Measurements from ENCODE around the gene MAPKAP1.

Gene MAPKAP1

GRCh38 chr9:125511789-125512660 lies 195.0 kb downstream of the MAPKAP1 start:
- Histone ChIP-seq H3K79me2 (peaks cover 3% of the 10 kb centered on the region), H3K27me3 (ENCODE audit: control insufficient read depth, insufficient read depth, low read length) (no peaks in the 10 kb centered on the region), H3K27ac (no peak overlapping the region), H3K9me3 (ENCODE audit: control insufficient read depth, low read length) (no peaks in the 10 kb centered on the region), H3K9ac (no peak overlapping the region), H3K36me3 (ENCODE audit: control insufficient read depth, insufficient read depth, low read length) (no peaks in the 10 kb centered on the region), H3K4me2 (ENCODE audit: low read length) (no peak overlapping the region), H3K4me1 (no peaks in the 10 kb centered on the region), H3K4me3 (ENCODE audit: low read depth, low read length) (no peak overlapping the region), H2AFZ (no peak overlapping the region)
- TF ChIP-seq, protein P1, sequence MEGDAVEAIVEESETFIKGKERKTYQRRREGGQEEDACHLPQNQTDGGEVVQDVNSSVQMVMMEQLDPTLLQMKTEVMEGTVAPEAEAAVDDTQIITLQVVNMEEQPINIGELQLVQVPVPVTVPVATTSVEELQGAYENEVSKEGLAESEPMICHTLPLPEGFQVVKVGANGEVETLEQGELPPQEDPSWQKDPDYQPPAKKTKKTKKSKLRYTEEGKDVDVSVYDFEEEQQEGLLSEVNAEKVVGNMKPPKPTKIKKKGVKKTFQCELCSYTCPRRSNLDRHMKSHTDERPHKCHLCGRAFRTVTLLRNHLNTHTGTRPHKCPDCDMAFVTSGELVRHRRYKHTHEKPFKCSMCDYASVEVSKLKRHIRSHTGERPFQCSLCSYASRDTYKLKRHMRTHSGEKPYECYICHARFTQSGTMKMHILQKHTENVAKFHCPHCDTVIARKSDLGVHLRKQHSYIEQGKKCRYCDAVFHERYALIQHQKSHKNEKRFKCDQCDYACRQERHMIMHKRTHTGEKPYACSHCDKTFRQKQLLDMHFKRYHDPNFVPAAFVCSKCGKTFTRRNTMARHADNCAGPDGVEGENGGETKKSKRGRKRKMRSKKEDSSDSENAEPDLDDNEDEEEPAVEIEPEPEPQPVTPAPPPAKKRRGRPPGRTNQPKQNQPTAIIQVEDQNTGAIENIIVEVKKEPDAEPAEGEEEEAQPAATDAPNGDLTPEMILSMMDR (IDR thresholded peaks at IDR 0.05), result no peak

DNA sequence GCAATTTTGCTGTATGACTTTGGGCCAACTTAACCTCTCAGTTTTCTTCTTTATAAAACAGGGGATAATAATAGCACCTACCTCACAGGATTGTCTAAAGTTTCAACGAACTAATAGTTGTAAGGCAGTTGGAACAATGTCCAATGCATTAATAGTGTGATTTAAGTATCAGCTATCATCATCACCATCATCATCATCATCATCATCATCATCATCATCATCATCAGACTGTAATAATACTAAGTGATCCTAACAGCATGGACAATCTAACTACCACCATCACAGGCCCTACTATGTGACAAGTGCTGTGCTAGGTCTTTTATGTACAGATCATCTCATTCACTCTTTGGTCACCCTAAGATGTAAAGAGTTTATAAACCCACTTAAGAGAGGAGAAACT lies 196.0 kb downstream of the MAPKAP1 start:
- Histone ChIP-seq H3K9ac (no peak overlapping the region), H3K36me3 (ENCODE audit: control insufficient read depth, insufficient read depth, low read length) (no peaks in the 10 kb centered on the region), H3K4me2 (ENCODE audit: low read length) (no peak overlapping the region), H3K9me3 (ENCODE audit: control insufficient read depth, low read length) (no peaks in the 10 kb centered on the region), H3K27me3 (ENCODE audit: control insufficient read depth, insufficient read depth, low read length) (no peaks in the 10 kb centered on the region), H3K79me2 (peaks cover 3% of the 10 kb centered on the region), H3K4me1 (no peaks in the 10 kb centered on the region), H3K4me3 (ENCODE audit: low read depth, low read length) (no peak overlapping the region), H3K27ac (no peak overlapping the region), H2AFZ (no peak overlapping the region)
- TF ChIP-seq, protein P1 (IDR thresholded peaks at IDR 0.05), result no peak

- Histone ChIP-seq H2AFZ (no peak overlapping the region), H3K4me1 (no peaks in the 10 kb centered on the region), H3K4me3 (ENCODE audit: low read depth, low read length) (no peak overlapping the region), H3K27ac (no peak overlapping the region), H3K9me3 (ENCODE audit: control insufficient read depth, low read length) (no peaks in the 10 kb centered on the region), H3K79me2 (peaks cover 3% of the 10 kb centered on the region), H3K9ac (no peak overlapping the region), H3K4me2 (ENCODE audit: low read length) (no peak overlapping the region), H3K36me3 (ENCODE audit: control insufficient read depth, insufficient read depth, low read length) (no peaks in the 10 kb centered on the region), H3K27me3 (ENCODE audit: control insufficient read depth, insufficient read depth, low read length) (no peaks in the 10 kb centered on the region)
- TF ChIP-seq, protein P1 (IDR thresholded peaks at IDR 0.05), result no peak
Observed at GRCh38 chr9:125509476-125509875, 197.5 kb downstream of the MAPKAP1 start.

DNA sequence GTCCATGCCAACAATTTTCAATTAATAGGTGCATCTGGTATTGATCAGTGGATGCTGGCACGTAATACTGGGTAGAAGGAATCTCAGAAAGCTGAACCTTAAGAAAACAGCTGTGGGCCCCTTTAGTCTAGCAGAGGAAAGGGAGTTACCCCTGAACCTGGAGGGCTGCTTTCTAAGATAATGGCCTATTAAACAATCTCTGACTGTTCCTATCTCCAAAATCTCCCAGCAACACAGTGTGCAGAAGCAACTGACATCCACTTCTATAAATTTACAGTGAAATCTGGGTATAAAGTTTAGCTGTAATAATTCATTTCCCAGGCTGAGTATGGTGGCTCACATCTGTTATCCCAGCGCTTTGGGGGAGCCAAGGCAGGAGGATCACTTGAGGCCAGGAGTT lies 198.8 kb downstream of the MAPKAP1 start:
- TF ChIP-seq, protein P1 (IDR thresholded peaks at IDR 0.05), result no peak
- no peaks in the 10 kb centered on the region for H3K9me3 ChIP-seq (ENCODE audit: control insufficient read depth, low read length)
- H3K27ac ChIP-seq, result no peak overlapping the region
- H3K9ac ChIP-seq, result no peak overlapping the region
- H3K36me3 ChIP-seq (ENCODE audit: control insufficient read depth, insufficient read depth, low read length), result no peaks in the 10 kb centered on the region
- no peaks in the 10 kb centered on the region for H3K4me1 ChIP-seq
- no peaks in the 10 kb centered on the region for H3K79me2 ChIP-seq
- H2AFZ ChIP-seq, result no peak overlapping the region
- no peak overlapping the region for H3K4me2 ChIP-seq (ENCODE audit: low read length)
- H3K4me3 ChIP-seq (ENCODE audit: low read depth, low read length), result no peak overlapping the region
- no peaks in the 10 kb centered on the region for H3K27me3 ChIP-seq (ENCODE audit: control insufficient read depth, insufficient read depth, low read length)

DNA sequence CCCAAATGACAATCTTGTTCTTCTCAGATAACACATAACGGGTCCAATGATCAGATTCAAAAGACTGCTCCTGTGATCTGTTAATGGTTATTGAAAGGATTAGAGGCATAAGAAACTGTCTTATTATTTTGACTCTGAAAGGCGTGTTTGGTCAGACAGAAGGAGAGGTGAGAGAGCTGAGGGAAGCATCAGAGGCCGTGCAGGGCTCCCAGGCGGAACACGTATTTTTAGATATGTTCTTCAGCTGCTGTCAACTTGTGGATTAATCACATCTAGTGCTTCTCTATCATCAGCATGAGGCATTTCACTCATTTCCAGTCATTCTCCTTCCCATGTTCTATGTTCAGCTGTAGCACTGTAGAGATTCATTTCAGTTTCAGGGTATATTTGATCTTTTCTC lies 199.8 kb downstream of the MAPKAP1 start:
- Histone ChIP-seq H3K4me2 (ENCODE audit: low read length) (no peak overlapping the region), H3K9me3 (ENCODE audit: control insufficient read depth, low read length) (no peaks in the 10 kb centered on the region), H3K4me1 (no peaks in the 10 kb centered on the region), H3K9ac (no peak overlapping the region), H3K27ac (no peak overlapping the region), H3K27me3 (ENCODE audit: control insufficient read depth, insufficient read depth, low read length) (no peaks in the 10 kb centered on the region), H2AFZ (no peak overlapping the region), H3K36me3 (ENCODE audit: control insufficient read depth, insufficient read depth, low read length) (no peaks in the 10 kb centered on the region), H3K79me2 (no peaks in the 10 kb centered on the region), H3K4me3 (ENCODE audit: low read depth, low read length) (no peak overlapping the region)
- TF ChIP-seq, protein P1 (IDR thresholded peaks at IDR 0.05), result no peak

Measured in parathyroid adenoma (tissue), 2 donors.